ENCODE measurements around the gene HAAO.

The HAAO gene

DNA sequence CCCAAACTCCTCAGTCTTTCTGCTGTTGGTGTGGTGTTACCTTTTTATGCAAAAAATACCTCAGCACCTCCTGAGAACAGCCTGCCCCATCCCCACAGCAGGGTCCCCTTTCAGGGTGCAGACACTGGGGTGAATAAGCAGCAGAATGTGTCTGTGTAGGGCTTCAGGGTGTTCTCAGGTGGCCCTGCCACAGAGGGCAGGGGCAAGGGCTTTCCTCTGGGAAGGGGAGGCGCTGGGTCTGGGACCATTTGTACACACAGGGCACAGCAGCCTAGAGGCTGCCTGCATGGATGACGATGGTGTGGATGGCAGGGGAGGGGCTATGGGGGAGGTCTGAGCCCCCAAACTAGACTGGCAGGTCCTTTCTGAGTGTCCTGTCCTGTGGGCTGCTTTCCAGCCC lies 2.6 kb downstream of the HAAO start:
- POLR2A ChIA-PET (ENCODE audit: low non-redundant PET), result no interaction called here
- TF ChIP-seq, protein P1, sequence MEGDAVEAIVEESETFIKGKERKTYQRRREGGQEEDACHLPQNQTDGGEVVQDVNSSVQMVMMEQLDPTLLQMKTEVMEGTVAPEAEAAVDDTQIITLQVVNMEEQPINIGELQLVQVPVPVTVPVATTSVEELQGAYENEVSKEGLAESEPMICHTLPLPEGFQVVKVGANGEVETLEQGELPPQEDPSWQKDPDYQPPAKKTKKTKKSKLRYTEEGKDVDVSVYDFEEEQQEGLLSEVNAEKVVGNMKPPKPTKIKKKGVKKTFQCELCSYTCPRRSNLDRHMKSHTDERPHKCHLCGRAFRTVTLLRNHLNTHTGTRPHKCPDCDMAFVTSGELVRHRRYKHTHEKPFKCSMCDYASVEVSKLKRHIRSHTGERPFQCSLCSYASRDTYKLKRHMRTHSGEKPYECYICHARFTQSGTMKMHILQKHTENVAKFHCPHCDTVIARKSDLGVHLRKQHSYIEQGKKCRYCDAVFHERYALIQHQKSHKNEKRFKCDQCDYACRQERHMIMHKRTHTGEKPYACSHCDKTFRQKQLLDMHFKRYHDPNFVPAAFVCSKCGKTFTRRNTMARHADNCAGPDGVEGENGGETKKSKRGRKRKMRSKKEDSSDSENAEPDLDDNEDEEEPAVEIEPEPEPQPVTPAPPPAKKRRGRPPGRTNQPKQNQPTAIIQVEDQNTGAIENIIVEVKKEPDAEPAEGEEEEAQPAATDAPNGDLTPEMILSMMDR (conservative IDR thresholded peaks at IDR 0.05; ENCODE audit: low read depth), result no peak
- H3K27ac ChIP-seq, result no peak overlapping the region
- CTCF ChIA-PET, result interaction anchor here (0.5 kb wide), 1 partner anchor 1797 kb away, joined by 4 read pairs; no protein-coding TSS in a partner anchor
- no peak for DNase-seq (ENCODE audit: low spot score)

DNA sequence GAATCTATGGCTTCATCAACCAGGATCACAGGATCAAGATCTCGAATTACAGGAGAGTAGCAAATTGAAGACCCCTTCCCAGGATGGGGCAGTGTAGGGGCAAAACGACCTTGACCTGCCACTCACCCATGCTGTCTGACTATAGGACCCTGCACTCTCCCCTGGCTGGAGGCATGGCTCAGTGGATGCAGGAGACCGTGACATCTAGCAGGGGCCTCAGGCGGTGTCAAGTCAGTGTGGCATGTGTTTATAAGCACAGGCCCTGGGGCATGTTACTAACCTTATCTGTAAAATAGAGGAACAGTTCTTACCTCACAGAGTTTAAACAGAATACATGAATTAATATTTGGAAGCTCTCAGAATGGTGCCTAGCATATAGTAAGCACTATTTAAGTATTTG lies 3.5 kb downstream of the HAAO start:
- TF ChIP-seq, protein P1 (conservative IDR thresholded peaks at IDR 0.05; ENCODE audit: low read depth), result no peak
- no peak overlapping the region for H3K27ac ChIP-seq
- CTCF ChIA-PET, result no interaction called here
- POLR2A ChIA-PET (ENCODE audit: low non-redundant PET), result no interaction called here
- no peak for DNase-seq (ENCODE audit: low spot score)

DNA sequence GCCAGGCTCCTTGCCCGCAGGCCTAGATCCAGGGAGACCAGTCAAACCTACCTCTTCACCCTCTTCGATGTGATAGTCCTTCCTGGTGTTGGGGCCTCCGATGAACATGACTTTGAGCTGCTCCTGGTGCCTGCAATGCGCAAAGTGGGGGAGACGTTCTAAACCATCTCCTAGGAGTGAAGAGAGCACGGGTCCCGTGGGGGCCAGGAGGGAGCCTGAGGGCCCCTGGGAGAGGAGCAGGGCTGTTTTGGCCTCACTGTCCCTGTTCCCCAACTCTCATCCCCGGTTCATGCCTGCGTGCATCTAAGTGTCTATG lies 3.9 kb downstream of the HAAO start:
- ChIA-PET POLR2A (ENCODE audit: low non-redundant PET) (no interaction called here), CTCF (interaction anchor here (0.7 kb wide), 1 partner anchor 92 kb away, joined by 4 read pairs; no protein-coding TSS in a partner anchor)

DNA sequence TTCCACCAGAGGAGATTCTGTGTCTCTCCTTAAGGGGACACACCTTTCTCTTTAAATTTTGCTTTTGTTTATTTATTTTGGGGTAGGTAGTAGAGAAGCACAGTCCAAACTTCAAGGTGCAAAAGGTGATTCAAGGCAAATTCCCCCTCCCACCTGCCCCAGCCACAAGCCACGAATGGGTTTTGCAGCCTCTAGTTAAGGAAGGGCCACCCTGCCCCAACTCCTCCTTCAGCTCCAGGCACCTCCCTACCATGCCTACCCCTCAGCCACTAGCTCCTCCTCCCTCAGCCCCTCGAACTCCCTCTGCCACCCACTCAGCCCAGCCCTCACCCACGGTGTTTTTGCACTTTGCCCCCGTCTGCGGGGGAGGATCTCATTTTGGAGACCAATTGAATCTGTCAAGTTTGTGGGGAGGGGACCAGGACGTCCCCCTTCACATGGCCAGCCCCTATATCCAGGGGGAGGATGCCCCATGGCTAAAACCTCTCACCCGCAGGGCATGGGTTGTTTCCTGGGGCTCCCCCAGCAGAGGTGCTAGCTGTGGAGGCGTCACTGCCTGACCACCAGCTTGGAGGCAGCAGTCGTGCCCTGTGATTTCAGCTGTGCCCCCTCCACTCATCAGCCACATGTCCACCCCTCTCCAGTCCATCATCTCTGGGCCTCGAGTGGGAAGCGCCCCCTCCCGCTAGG lies 4.5 kb downstream of the HAAO start:
- ChIA-PET POLR2A (ENCODE audit: low non-redundant PET) (no interaction called here), CTCF (interaction anchor here (0.7 kb wide), 1 partner anchor 92 kb away, joined by 4 read pairs; no protein-coding TSS in a partner anchor)
- no peak overlapping the region for H3K27ac ChIP-seq
- no peak for DNase-seq (ENCODE audit: low spot score)
- TF ChIP-seq, protein P1 (conservative IDR thresholded peaks at IDR 0.05; ENCODE audit: low read depth), result no peak

More for the DNA sequence above, 3.9 kb downstream of the HAAO start:
- TF ChIP-seq, protein P1 (conservative IDR thresholded peaks at IDR 0.05; ENCODE audit: low read depth), result no peak
- H3K27ac ChIP-seq, result no peak overlapping the region
- no peak for DNase-seq (ENCODE audit: low spot score)

DNA sequence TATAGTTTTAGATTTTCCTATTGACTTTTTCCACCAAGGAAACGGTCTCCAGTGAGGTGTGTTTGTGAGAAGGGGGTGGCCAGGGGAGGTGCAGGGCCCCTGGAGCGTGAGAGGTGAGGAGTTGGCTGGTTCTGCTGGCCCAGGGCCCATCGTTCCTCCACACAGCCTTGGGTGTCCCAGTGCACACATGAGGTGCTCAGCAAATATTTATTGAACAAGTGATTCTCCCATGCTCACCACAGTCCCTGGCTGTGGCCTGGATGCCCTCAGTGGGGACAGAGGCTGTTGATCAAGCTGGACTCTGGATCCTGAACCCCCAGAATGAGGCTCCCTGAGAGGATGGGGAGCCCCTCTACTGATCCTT lies 5.0 kb downstream of the HAAO start:
- no peak overlapping the region for H3K27ac ChIP-seq
- no peak for DNase-seq (ENCODE audit: low spot score)
- TF ChIP-seq, protein P1 (conservative IDR thresholded peaks at IDR 0.05; ENCODE audit: low read depth), result no peak
- CTCF ChIA-PET, result no interaction called here
- POLR2A ChIA-PET (ENCODE audit: low non-redundant PET), result no interaction called here

DNA sequence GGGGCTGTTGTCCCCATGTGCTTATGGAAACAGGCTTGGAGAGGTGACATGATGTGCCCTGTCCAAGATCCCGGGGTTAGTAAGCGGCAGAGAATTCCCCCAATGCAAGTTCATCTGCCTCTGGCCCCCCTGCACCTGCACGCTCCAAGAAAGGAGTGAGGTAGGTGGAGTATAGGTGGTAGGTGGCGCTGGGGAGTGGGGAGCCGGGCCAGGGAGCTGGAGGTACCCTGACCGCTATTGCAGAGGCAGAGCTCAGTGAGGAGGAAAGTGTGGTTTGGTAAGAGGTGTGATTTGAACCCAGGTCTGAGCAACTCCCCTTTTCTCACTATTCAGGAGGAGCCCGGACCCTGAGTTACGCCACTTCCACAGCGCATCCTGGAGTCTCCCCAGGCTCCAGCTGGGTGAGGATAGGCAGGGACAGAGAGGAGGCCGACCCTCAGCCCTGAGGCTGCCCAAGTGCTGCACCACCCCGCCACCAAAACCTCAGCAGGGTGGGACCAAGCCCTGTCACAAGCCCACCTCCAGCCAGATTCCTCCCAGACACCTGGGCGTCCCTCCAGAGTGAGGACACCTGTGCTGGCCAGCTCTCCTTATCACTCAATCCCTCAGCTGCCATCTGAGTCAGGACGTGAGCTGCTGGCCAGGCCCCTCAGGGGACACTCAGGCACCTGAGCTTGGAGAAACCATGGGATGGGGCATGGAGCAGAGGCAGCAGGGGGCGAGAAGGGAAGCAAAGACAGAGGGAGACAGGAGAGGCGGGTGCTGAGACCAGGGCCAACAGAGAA lies 5.6 kb downstream of the HAAO start:
- DNase-seq (ENCODE audit: low spot score), result no peak
- ChIA-PET CTCF (no interaction called here), POLR2A (ENCODE audit: low non-redundant PET) (no interaction called here)
- no peak overlapping the region for H3K27ac ChIP-seq
- TF ChIP-seq, protein P1 (conservative IDR thresholded peaks at IDR 0.05; ENCODE audit: low read depth), result no peak

Data from RWPE1 (cell line).